BLaER1 (cell line): ENCODE data around the gene HSF5.
"Not testable (repeated sequence)": the region's sequence is repeated elsewhere in the genome, so short reads cannot be mapped to it uniquely, and the experiment has no call there.

Source experiments
- H3K27ac ChIP-seq: shearing (Covaris generic); formaldehyde crosslinking; 2 replicates; pipeline ENCODE4 v1.8.1; 2022
- H3K27me3 ChIP-seq: shearing (Covaris generic); formaldehyde crosslinking; 2 replicates; pipeline ENCODE4 v1.8.1; 2022
- H3K36me3 ChIP-seq: shearing (Covaris generic); formaldehyde crosslinking; 2 replicates; pipeline ENCODE4 v1.8.1; 2022
- H3K4me1 ChIP-seq: shearing (Covaris generic); formaldehyde crosslinking; 2 replicates; pipeline ENCODE4 v1.8.1; 2022
- H3K4me2 ChIP-seq: shearing (Covaris generic); formaldehyde crosslinking; 2 replicates; pipeline ENCODE4 v1.8.1; 2022
- H3K4me3 ChIP-seq: shearing (Covaris generic); formaldehyde crosslinking; 2 replicates; pipeline ENCODE4 v1.8.1; 2022
- H3K9ac ChIP-seq: shearing (Covaris generic); formaldehyde crosslinking; 2 replicates; pipeline ENCODE4 v1.8.1; 2022
- H3K9me3 ChIP-seq: shearing (Covaris generic); formaldehyde crosslinking; 2 replicates; pipeline ENCODE4 v1.8.1; 2022
- H4K20me1 ChIP-seq: shearing (Covaris generic); formaldehyde crosslinking; 2 replicates; pipeline ENCODE4 v1.8.1; 2022
- Cebpa-rat ChIP-seq: shearing (Covaris generic); IDR thresholded peaks from 2 replicates; pipeline ENCODE4 v1.8.1; 2022

HSF5 gene

GRCh38 chr17:58492238-58493121 lies 4.3 kb upstream of the HSF5 start:
- TF ChIP-seq Cebpa-rat, result no peak
- Histone ChIP-seq H3K27me3 (no peaks in the 10 kb centered on the region), H4K20me1 (peaks cover 40% of the 10 kb centered on the region), H3K9ac (no peak overlapping the region), H3K4me1 (peaks cover 10% of the 10 kb centered on the region), H3K4me3 (no peak overlapping the region), H3K27ac (no peak overlapping the region), H3K9me3 (peaks cover 9% of the 10 kb centered on the region; the same call in 1 of the 2 replicates), H3K36me3 (peaks cover 95% of the 10 kb centered on the region), H3K4me2 (no peak overlapping the region)

DNA sequence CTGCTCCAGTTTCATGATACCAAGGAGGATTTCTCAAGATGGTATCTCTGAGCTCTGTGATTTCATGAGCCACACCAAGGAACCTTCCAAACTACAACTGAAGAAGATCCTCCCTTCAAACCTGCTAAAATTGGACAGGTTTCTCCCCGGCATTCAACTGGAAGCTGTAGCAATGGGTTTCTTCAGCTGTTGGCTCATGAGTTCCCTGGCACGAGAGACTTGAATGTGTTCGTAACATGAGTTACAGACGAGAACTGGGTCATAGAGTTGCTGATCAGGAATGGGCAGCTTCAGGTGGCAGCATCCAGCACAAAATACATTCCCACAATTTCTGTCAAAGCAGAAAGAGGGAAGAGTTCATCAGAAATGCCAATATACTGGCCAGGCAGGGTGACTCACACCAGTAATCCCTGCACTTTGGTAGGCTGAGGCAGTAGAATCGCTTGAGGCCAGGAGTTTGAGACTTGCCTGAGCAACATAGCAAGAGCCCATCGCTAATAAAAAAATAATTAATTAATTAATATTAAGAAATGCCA lies 3.4 kb upstream of the HSF5 start:
- TF ChIP-seq Cebpa-rat, result no peak
- H3K27me3 ChIP-seq, result no peaks in the 10 kb centered on the region
- H3K9me3 ChIP-seq, result peaks cover 9% of the 10 kb centered on the region; the same call in 1 of the 2 replicates
- peaks cover 86% of the 10 kb centered on the region for H3K36me3 ChIP-seq
- H3K4me2 ChIP-seq, result no peak overlapping the region
- H3K4me3 ChIP-seq, result no peak overlapping the region
- peaks cover 33% of the 10 kb centered on the region; the same call in 1 of the 2 replicates for H4K20me1 ChIP-seq
- H3K27ac ChIP-seq, result no peak overlapping the region
- H3K4me1 ChIP-seq, result peaks cover 16% of the 10 kb centered on the region
- no peak overlapping the region for H3K9ac ChIP-seq

- peak overlapping the region; percentile 80 for H3K4me2 ChIP-seq
- peak overlapping the region; percentile 70; the same call in 1 of the 2 replicates for H3K9ac ChIP-seq
- H3K9me3 ChIP-seq, result peaks cover 9% of the 10 kb centered on the region; the same call in 1 of the 2 replicates
- peak overlapping the region; percentile 61 for H3K4me3 ChIP-seq
- TF ChIP-seq Cebpa-rat, result no peak
- H4K20me1 ChIP-seq, result 0 out of 2 replicates have a peak, but pooled peaks cover 5% of the 10 kb centered on the region
- H3K27me3 ChIP-seq, result no peaks in the 10 kb centered on the region
- H3K27ac ChIP-seq, result peak overlapping the region; percentile 80
- peaks cover 16% of the 10 kb centered on the region for H3K4me1 ChIP-seq
- peaks cover 55% of the 10 kb centered on the region for H3K36me3 ChIP-seq
Measured at GRCh38 chr17:58488428-58488890, 251 bp upstream of the HSF5 start.

GRCh38 chr17:58484600-58484999 lies 3.6 kb downstream of the HSF5 start:
- peaks cover 16% of the 10 kb centered on the region for H3K36me3 ChIP-seq
- TF ChIP-seq Cebpa-rat, result no peak
- H3K9me3 ChIP-seq, result peaks cover 9% of the 10 kb centered on the region; the same call in 1 of the 2 replicates
- H3K27ac ChIP-seq, result no peak overlapping the region
- no peak overlapping the region for H3K9ac ChIP-seq
- H3K4me2 ChIP-seq, result no peak overlapping the region
- H3K27me3 ChIP-seq, result no peaks in the 10 kb centered on the region
- H4K20me1 ChIP-seq, result no peaks in the 10 kb centered on the region
- no peak overlapping the region for H3K4me3 ChIP-seq
- H3K4me1 ChIP-seq, result peaks cover 16% of the 10 kb centered on the region

GRCh38 chr17:58481798-58482197 lies 6.4 kb downstream of the HSF5 start:
- H3K27ac ChIP-seq, H3K27me3 ChIP-seq, H3K9me3 ChIP-seq, H4K20me1 ChIP-seq, H3K4me1 ChIP-seq, H3K4me3 ChIP-seq, H3K36me3 ChIP-seq, H3K4me2 ChIP-seq, H3K9ac ChIP-seq: not testable (repeated sequence)

GRCh38 chr17:58480090-58480489 lies 8.1 kb downstream of the HSF5 start:
- Histone ChIP-seq H3K4me2 (no peak overlapping the region), H3K9me3 (no peaks in the 10 kb centered on the region), H3K4me1 (no peaks in the 10 kb centered on the region), H3K36me3 (no peaks in the 10 kb centered on the region), H3K27ac (no peak overlapping the region), H4K20me1 (no peaks in the 10 kb centered on the region), H3K27me3 (no peaks in the 10 kb centered on the region), H3K9ac (no peak overlapping the region), H3K4me3 (no peak overlapping the region)
- TF ChIP-seq Cebpa-rat, result no peak

GRCh38 chr17:58476812-58477211 lies 11.4 kb downstream of the HSF5 start:
- no peaks in the 10 kb centered on the region for H3K36me3 ChIP-seq
- H3K9ac ChIP-seq, result no peak overlapping the region
- TF ChIP-seq Cebpa-rat, result no peak
- no peaks in the 10 kb centered on the region for H4K20me1 ChIP-seq
- no peak overlapping the region for H3K4me2 ChIP-seq
- H3K4me1 ChIP-seq, result no peaks in the 10 kb centered on the region
- H3K9me3 ChIP-seq, result no peaks in the 10 kb centered on the region
- H3K27ac ChIP-seq, result no peak overlapping the region
- no peaks in the 10 kb centered on the region for H3K27me3 ChIP-seq
- no peak overlapping the region for H3K4me3 ChIP-seq

- Histone ChIP-seq H3K27me3 (no peaks in the 10 kb centered on the region), H3K9ac (no peak overlapping the region), H3K9me3 (no peaks in the 10 kb centered on the region), H3K4me2 (no peak overlapping the region), H3K36me3 (no peaks in the 10 kb centered on the region), H3K4me1 (no peaks in the 10 kb centered on the region), H3K4me3 (no peak overlapping the region), H3K27ac (no peak overlapping the region), H4K20me1 (no peaks in the 10 kb centered on the region)
- no peak for TF ChIP-seq Cebpa-rat
Measured at GRCh38 chr17:58475985-58476384, 12.2 kb downstream of the HSF5 start.

- Histone ChIP-seq H3K9ac (no peak overlapping the region), H3K27me3 (no peaks in the 10 kb centered on the region), H3K36me3 (no peaks in the 10 kb centered on the region), H3K27ac (no peak overlapping the region), H3K4me2 (no peak overlapping the region), H4K20me1 (no peaks in the 10 kb centered on the region), H3K4me1 (no peaks in the 10 kb centered on the region), H3K9me3 (no peaks in the 10 kb centered on the region), H3K4me3 (no peak overlapping the region)
- TF ChIP-seq Cebpa-rat, result no peak
Measured at GRCh38 chr17:58470356-58470755, 17.9 kb downstream of the HSF5 start.

DNA sequence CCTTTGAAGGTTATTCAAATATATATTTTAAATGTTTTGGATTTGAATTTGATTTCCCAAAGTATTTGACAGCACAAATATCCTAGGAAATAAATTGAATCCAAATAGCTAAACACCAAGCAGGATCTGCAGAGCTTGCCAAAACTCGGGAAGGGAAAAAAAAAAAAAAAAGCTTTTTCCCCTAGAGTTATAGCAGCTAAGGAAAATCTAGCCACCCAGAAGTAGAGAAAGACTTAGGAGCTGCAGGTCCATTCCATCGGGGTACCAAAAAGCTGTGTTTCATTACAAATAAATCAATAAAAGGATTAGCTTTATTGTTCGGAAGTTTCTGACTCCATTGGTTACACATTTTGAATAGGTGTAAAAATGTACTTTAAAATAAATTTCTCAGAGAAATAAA lies 19.3 kb downstream of the HSF5 start:
- no peaks in the 10 kb centered on the region for H3K9me3 ChIP-seq
- no peaks in the 10 kb centered on the region for H4K20me1 ChIP-seq
- no peak overlapping the region for H3K4me3 ChIP-seq
- H3K27me3 ChIP-seq, result no peaks in the 10 kb centered on the region
- no peaks in the 10 kb centered on the region for H3K36me3 ChIP-seq
- no peak overlapping the region for H3K4me2 ChIP-seq
- no peaks in the 10 kb centered on the region for H3K4me1 ChIP-seq
- H3K27ac ChIP-seq, result no peak overlapping the region
- TF ChIP-seq Cebpa-rat, result no peak
- H3K9ac ChIP-seq, result no peak overlapping the region
